GM23248 (cell line): ENCODE data around the gene MTCL1. TPM values are rescaled to one million over a fixed set of nuclear protein-coding genes. Genes with fewer than 3 reads are reported as not detected.
A peak's percentile ranks its signal among the peaks of the same experiment; 100 is the strongest.

Experiments
- DNase-seq: peaks from one replicate; pipeline ENCODE4 v3.0.0-alpha.2; 2015
- H2AFZ ChIP-seq: fragments of 200-600 bp; sonication (generic); 2 replicates; pipeline ENCODE4 v1.6.1; 2016; ENCODE audit warnings: antibody characterized with exemption
- H3F3A ChIP-seq: fragments of 200-600 bp; sonication (generic); 2 replicates; pipeline ENCODE4 v1.6.1; 2016; ENCODE audit warnings: mild to moderate bottlenecking, antibody characterized with exemption, mixed run types; ENCODE audit not compliant: insufficient read depth
- H3K27ac ChIP-seq: fragments of 200-600 bp; sonication (generic); 2 replicates; pipeline ENCODE4 v1.5.1; 2016; ENCODE audit warnings: mild to moderate bottlenecking
- H3K27me3 ChIP-seq: fragments of 200-600 bp; sonication (generic); replicated peaks from 2 replicates; pipeline ENCODE4 v1.6.1; 2016; ENCODE audit warnings: mild to moderate bottlenecking; ENCODE audit not compliant: insufficient read depth
- H3K36me3 ChIP-seq: fragments of 200-600 bp; sonication (generic); 2 replicates; pipeline ENCODE4 v1.6.1; 2016; ENCODE audit warnings: low read depth, mild to moderate bottlenecking
- H3K4me1 ChIP-seq: fragments of 200-600 bp; sonication (generic); 2 replicates; pipeline ENCODE4 v1.6.1; 2016; ENCODE audit warnings: mild to moderate bottlenecking; ENCODE audit not compliant: insufficient read depth
- H3K4me2 ChIP-seq: fragments of 200-600 bp; sonication (generic); one replicate; pipeline ENCODE4 v1.6.1; 2016; ENCODE audit warnings: mild to moderate bottlenecking; ENCODE audit not compliant: unreplicated experiment
- H3K4me3 ChIP-seq: fragments of 200-600 bp; sonication (generic); 2 replicates; pipeline ENCODE4 v1.5.1; 2016; ENCODE audit warnings: mild to moderate bottlenecking
- H3K79me2 ChIP-seq: fragments of 200-600 bp; sonication (generic); 2 replicates; pipeline ENCODE4 v1.6.1; 2016; ENCODE audit warnings: mild to moderate bottlenecking; ENCODE audit not compliant: insufficient read depth
- H3K9ac ChIP-seq: fragments of 200-600 bp; sonication (generic); 2 replicates; pipeline ENCODE4 v1.6.1; 2016; ENCODE audit warnings: mild to moderate bottlenecking
- H3K9me2 ChIP-seq: fragments of 200-600 bp; sonication (generic); 2 replicates; pipeline ENCODE4 v1.6.1; 2016; ENCODE audit warnings: mixed run types, mild to moderate bottlenecking, moderate library complexity; ENCODE audit not compliant: insufficient read depth
- H3K9me3 ChIP-seq: fragments of 200-600 bp; sonication (generic); one replicate; pipeline ENCODE4 v1.6.1; 2017; ENCODE audit warnings: low read depth
- H4K20me1 ChIP-seq: fragments of 200-600 bp; sonication (generic); 2 replicates; pipeline ENCODE4 v1.6.0; 2016; ENCODE audit not compliant: insufficient read depth
- EZH2 ChIP-seq: fragments of 200-600 bp; sonication (generic); IDR thresholded peaks from 2 replicates; pipeline ENCODE4 v1.6.1; 2018; ENCODE audit warnings: antibody characterized with exemption, mild to moderate bottlenecking; ENCODE audit not compliant: insufficient read depth, poor library complexity, severe bottlenecking
- EZH2phosphoT487 ChIP-seq: fragments of 200-600 bp; sonication (generic); IDR thresholded peaks from 2 replicates; pipeline ENCODE4 v1.6.1; 2018; ENCODE audit warnings: antibody characterized with exemption, moderate library complexity, mild to moderate bottlenecking, low read depth; ENCODE audit not compliant: insufficient read depth
- WGBS, 2 experiments: methylation state at CpG; one replicate each; pipeline ENCODE4 v1.1.6; 2015 to 2017; ENCODE audit warnings: low lambda C conversion rate in 2 of 2, low coverage in 1 of 2; ENCODE audit errors: missing lambda C conversion rate in 2 of 2; 5-methylcytosine and 5-hydroxymethylcytosine counted together
- in situ Hi-C: fragments of 300-500 bp; cut with MboI; formaldehyde crosslinking; loops from 2 replicates; pipeline ENCODE4 v1.15.0; 2020
- polyA plus RNA-seq: library from polyadenylated mRNA; unstranded; fragments of >200 nt; fragmentation: Nextera tagmentation; extraction: Ambion mirVana; gene quantifications from 2 replicates; pipeline ENCODE4 v1.2.1, GENCODE V29; 2016
- total RNA-seq: library from RNA; depleted of rRNA; stranded (reverse); fragments of >200 nt; shearing (Covaris generic); gene quantifications from 2 replicates; pipeline ENCODE4 v1.2.3, GENCODE V29; 2014

MTCL1 gene
- total and polyA plus RNA-seq, 2 experiments from 2014 or later = 10.3 to 36.9 TPM

DNA sequence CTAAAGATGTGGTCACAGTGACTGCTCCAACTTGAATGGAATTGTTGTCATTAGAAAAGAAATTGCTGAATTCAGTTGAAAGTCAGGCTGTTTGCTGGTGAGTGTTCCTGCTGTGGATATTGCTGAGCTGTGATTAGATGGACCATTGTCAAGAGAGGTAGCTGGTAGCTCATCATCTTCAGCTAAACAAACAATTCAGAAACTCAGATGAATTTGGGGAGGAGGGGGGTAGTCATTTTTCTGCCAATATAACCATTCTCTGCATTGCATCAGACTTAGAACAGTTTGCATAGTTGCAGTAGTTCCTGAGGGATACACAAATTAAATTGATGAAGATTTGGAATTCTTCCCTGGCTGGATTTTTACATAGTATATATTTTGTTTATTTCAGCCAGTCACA lies 108.3 kb downstream of the MTCL1 start:
- Histone ChIP-seq H2AFZ (no peak overlapping the region), H4K20me1 (no peaks in the 10 kb centered on the region), H3K79me2 (no peaks in the 10 kb centered on the region), H3F3A (peaks cover 56% of the 10 kb centered on the region), H3K4me1 (peaks cover 38% of the 10 kb centered on the region), H3K9ac (no peak overlapping the region), H3K27ac (peak overlapping the region; percentile 19; the same call in 1 of the 2 replicates), H3K4me2 (no peak overlapping the region), H3K9me3 (no peaks in the 10 kb centered on the region), H3K27me3 (no peaks in the 10 kb centered on the region), H3K9me2 (no peaks in the 10 kb centered on the region), H3K4me3 (no peak overlapping the region), H3K36me3 (peaks cover 36% of the 10 kb centered on the region)
- in situ Hi-C loops = no loop called here
- peak; percentile 39 for DNase-seq
- TF ChIP-seq EZH2 (no peak), EZH2phosphoT487 (no peak)

GRCh38 chr18:8814206-8814605 lies 108.8 kb downstream of the MTCL1 start:
- no peak overlapping the region for H3K9ac ChIP-seq
- H3K36me3 ChIP-seq = peaks cover 35% of the 10 kb centered on the region

GRCh38 chr18:8816220-8816619 lies 110.9 kb downstream of the MTCL1 start:
- H3K4me3 ChIP-seq = no peak overlapping the region
- H3K9ac ChIP-seq = no peak overlapping the region
- H3K36me3 ChIP-seq = peaks cover 44% of the 10 kb centered on the region
- no peaks in the 10 kb centered on the region for H3K9me2 ChIP-seq
- no peaks in the 10 kb centered on the region for H4K20me1 ChIP-seq
- TF ChIP-seq EZH2 = no peak
- TF ChIP-seq EZH2phosphoT487 = no peak
- peaks cover 49% of the 10 kb centered on the region for H3F3A ChIP-seq
- H3K27me3 ChIP-seq = no peaks in the 10 kb centered on the region
- DNase-seq = no peak
- WGBS, 2 experiments = 85 to 86% methylated on average over 3 of the region's 3 CpGs
- in situ Hi-C loops = no loop called here
- H3K4me1 ChIP-seq = peaks cover 38% of the 10 kb centered on the region
- no peak overlapping the region for H3K27ac ChIP-seq
- H3K79me2 ChIP-seq = no peaks in the 10 kb centered on the region
- H3K4me2 ChIP-seq = no peak overlapping the region
- no peaks in the 10 kb centered on the region for H3K9me3 ChIP-seq
- no peak overlapping the region for H2AFZ ChIP-seq

More at GRCh38 chr18:8814206-8814605, 108.8 kb downstream of the MTCL1 start:
- in situ Hi-C loops = no loop called here
- TF ChIP-seq EZH2 = no peak
- no peak for TF ChIP-seq EZH2phosphoT487
- Histone ChIP-seq H3K9me3 (no peaks in the 10 kb centered on the region), H3K4me1 (peaks cover 38% of the 10 kb centered on the region), H3K27me3 (no peaks in the 10 kb centered on the region), H3K9me2 (no peaks in the 10 kb centered on the region), H3F3A (peaks cover 56% of the 10 kb centered on the region), H3K4me2 (peak overlapping the region; percentile 24), H2AFZ (no peak overlapping the region), H4K20me1 (no peaks in the 10 kb centered on the region), H3K4me3 (no peak overlapping the region), H3K27ac (peak overlapping the region; percentile 19; the same call in 1 of the 2 replicates), H3K79me2 (no peaks in the 10 kb centered on the region)
- peak; percentile 39 for DNase-seq
- 73 to 75% methylated on average over 6 of the region's 6 CpGs for WGBS, 2 experiments

- H3K79me2 ChIP-seq = no peaks in the 10 kb centered on the region
- peaks cover 46% of the 10 kb centered on the region for H3K36me3 ChIP-seq
- no peaks in the 10 kb centered on the region for H3K9me3 ChIP-seq
- no peaks in the 10 kb centered on the region for H3K27me3 ChIP-seq
- H3K9ac ChIP-seq = no peak overlapping the region
- no peak for TF ChIP-seq EZH2phosphoT487
- no peak for TF ChIP-seq EZH2
- H3F3A ChIP-seq = peaks cover 46% of the 10 kb centered on the region
- no peak overlapping the region for H3K4me3 ChIP-seq
- H4K20me1 ChIP-seq = no peaks in the 10 kb centered on the region
- WGBS, 2 experiments = 18 to 19% methylated on average over 1 of the region's 1 CpG
- H3K4me1 ChIP-seq = peaks cover 38% of the 10 kb centered on the region
- H3K9me2 ChIP-seq = no peaks in the 10 kb centered on the region
- DNase-seq = peak; percentile 66
- in situ Hi-C loops = no loop called here
- no peak overlapping the region for H2AFZ ChIP-seq
- H3K4me2 ChIP-seq = peak overlapping the region; percentile 14
- H3K27ac ChIP-seq = 0 out of 2 replicates have a peak overlapping the region, but pooled peaks have one; percentile 2
These were observed 111.5 kb downstream of the MTCL1 start for GRCh38 chr18:8816816-8817215.

DNA sequence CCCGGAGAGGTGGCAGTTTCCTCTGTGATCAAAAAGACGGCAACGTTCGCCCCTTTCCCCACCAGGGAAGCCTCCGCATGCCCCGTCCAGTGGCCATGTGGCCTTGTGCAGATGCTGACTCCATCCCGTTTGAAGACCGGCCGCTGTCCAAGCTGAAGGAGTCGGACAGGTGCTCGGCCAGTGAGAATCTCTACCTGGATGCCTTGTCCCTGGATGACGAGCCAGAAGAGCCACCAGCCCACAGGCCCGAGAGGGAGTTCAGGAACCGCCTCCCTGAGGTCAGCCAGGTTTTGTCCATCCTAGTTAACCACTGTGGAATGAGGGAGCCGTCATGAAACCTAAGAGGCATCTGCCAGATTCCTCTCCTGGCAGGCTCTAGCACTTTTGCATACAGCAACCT lies 113.6 kb downstream of the MTCL1 start:
- Histone ChIP-seq H3K9ac (no peak overlapping the region), H3K9me3 (no peaks in the 10 kb centered on the region), H3K4me1 (peaks cover 19% of the 10 kb centered on the region), H3K27ac (no peak overlapping the region), H3K4me2 (no peak overlapping the region), H4K20me1 (no peaks in the 10 kb centered on the region), H3K36me3 (peaks cover 58% of the 10 kb centered on the region), H3K79me2 (no peaks in the 10 kb centered on the region), H2AFZ (no peak overlapping the region), H3F3A (peaks cover 30% of the 10 kb centered on the region), H3K27me3 (no peaks in the 10 kb centered on the region), H3K4me3 (no peak overlapping the region), H3K9me2 (no peaks in the 10 kb centered on the region)
- in situ Hi-C loops = no loop called here
- DNase-seq = no peak
- WGBS, 2 experiments = 97 to 98% methylated on average over 15 of the region's 15 CpGs
- no peak for TF ChIP-seq EZH2
- no peak for TF ChIP-seq EZH2phosphoT487
